Measurements from ENCODE around the gene CCL3. TPM values are rescaled to one million over a fixed set of nuclear protein-coding genes. Genes with fewer than 3 reads are reported as not detected.

CCL3 gene
- total RNA-seq, 1 experiment from 2014 or later = 0.98 TPM

DNA sequence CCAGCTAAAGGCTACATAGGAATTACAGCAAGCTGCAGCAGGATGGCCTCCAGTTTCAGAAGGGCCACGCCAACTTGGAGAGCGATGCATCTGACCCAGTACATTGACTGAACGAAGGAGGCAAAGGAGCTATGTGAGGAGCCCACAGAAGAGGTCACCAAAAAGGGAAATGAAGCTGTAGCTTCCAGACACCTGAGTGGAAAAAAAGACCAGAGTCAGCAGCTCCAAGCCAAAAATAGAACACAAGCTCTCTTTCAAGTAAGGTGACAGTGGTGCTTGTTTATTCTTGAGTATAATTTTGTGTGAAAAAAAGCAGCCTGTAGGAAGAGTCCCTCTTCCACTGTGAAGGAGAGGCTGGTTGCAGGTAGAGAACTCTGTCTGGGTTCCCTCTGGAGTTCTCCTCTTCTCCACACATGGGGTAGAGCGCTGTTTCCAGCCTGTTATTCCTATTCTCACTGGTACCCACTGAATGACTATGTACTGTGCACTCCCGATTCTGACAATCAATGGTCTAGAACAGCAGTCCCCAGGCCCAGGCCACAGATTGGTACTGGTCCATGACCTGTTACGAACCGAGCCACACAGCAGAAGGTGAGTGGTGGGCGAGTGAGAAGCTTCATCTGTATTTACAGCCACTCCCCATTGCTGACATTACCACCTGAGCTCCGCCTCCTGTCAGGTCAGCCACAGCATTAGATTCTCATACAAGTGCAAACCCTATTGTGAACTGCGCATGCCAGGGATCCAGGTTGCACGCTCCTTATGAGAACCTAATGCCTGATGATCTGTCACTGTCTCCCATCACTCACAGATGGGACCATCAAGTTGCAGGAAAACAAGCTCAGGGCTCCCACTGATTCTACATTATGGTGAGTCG lies 28.8 kb upstream of the CCL3 start:
- TF ChIP-seq CTCF (IDR thresholded peaks at IDR 0.05 in 2 of 3, conservative IDR thresholded peaks at IDR 0.05 in 1 of 3; ENCODE audit: borderline replicate concordance in 1 of 3, insufficient read depth in 1 of 3, low read depth in 2 of 3, low read length in 2 of 3) (peak in 2 of 3 experiments; percentile 47 to 50; a peak in 4 of 6 replicates), FOSL1 (IDR thresholded peaks at IDR 0.05; ENCODE audit: low read depth) (no peak)
- no peaks in the 10 kb centered on the region for H3K36me3 ChIP-seq (ENCODE audit: control insufficient read depth in 1 of 2, insufficient read depth in 2 of 2, low read length in 2 of 2)
- CTCF ChIA-PET = interaction anchor here (0.9 to 2.1 kb wide), 5 partner anchors 17 to 149 kb away, joined by 3 to 10 read pairs (median 7); no protein-coding TSS in a partner anchor
- no peak overlapping the region for H3K27ac ChIP-seq (ENCODE audit: low read depth, low read length)
- DNase-seq (ENCODE audit: low read depth, low spot score) (no peak), ATAC-seq (peak; percentile 90)
- H3K9me3 ChIP-seq (ENCODE audit: control insufficient read depth in 1 of 2, insufficient read depth in 1 of 2, low read depth in 1 of 2, low read length in 2 of 2) = no peaks in the 10 kb centered on the region
- POLR2A ChIA-PET = interaction anchor here (0.9 kb wide), 1 partner anchor 16 kb away, joined by 3 read pairs; no protein-coding TSS in a partner anchor
- RAD21 ChIA-PET (ENCODE audit: low non-redundant PET in 1 of 2, low total read pairs in 2 of 2, uncharacterized antibody in 2 of 2, unreplicated experiment in 2 of 2) = interaction anchor here in 1 of 2 experiments (1.0 kb wide), 1 partner anchor 30 kb away, joined by 4 read pairs; no protein-coding TSS in a partner anchor
- no peak overlapping the region for H3K4me2 ChIP-seq (ENCODE audit: low read length)
- no peak overlapping the region for H3K9ac ChIP-seq (ENCODE audit: low read length)
- no peaks in the 10 kb centered on the region for H4K20me1 ChIP-seq (ENCODE audit: insufficient read depth)
- H3K9me2 ChIP-seq (ENCODE audit: insufficient read depth) = no peaks in the 10 kb centered on the region
- H3K27me3 ChIP-seq (ENCODE audit: insufficient read depth, low read length) = no peaks in the 10 kb centered on the region; the same call in 1 of the 2 replicates
- intact Hi-C loops (cut with micrococcal nuclease) = no loop called here
- no peak overlapping the region for H2AFZ ChIP-seq (ENCODE audit: low read depth, low read length, poor library complexity, severe bottlenecking)
- no TSS peak for BruUV-seq (replicated peaks)
- H3K79me2 ChIP-seq (ENCODE audit: insufficient read depth, low read length) = no peaks in the 10 kb centered on the region
- no peaks in the 10 kb centered on the region for H3K4me1 ChIP-seq (ENCODE audit: control insufficient read depth in 1 of 2, insufficient read depth in 2 of 2, low read length in 2 of 2)
- no peak overlapping the region for H3K4me3 ChIP-seq (replicated peaks in 1 of 2; ENCODE audit: low read depth in 1 of 2, low read length in 2 of 2)
